Measurements from ENCODE around the gene FAAP20. TPM values are rescaled to one million over a fixed set of nuclear protein-coding genes. Genes with fewer than 3 reads are reported as not detected.

FAAP20 gene
- total RNA-seq, 1 experiment from 2014 or later: 119 TPM

GRCh38 chr1:2198571-2198970 lies 4.0 kb upstream of the FAAP20 start:
- no peak overlapping the region for H3K4me2 ChIP-seq (ENCODE audit: insufficient read depth, insufficient read length, low read length)
- no peak overlapping the region for H4K5ac ChIP-seq (ENCODE audit: insufficient read length, low read depth, low read length)
- Mint-ChIP-seq H3K4me3 (no peak overlapping the region), H3K27ac (no peak overlapping the region), H3K4me1 (peaks cover 6 to 15% of the 10 kb centered on the region in 2 experiments), H3K9me3 (no peaks in the 10 kb centered on the region), H3K27me3 (ENCODE audit: low read depth) (no peaks in the 10 kb centered on the region; the same call in 1 of the 2 replicates), H3K36me3 (ENCODE audit: insufficient read depth in 1 of 3, low read depth in 3 of 3) (no peaks in the 10 kb centered on the region)
- no peak overlapping the region for H3K18ac ChIP-seq (ENCODE audit: insufficient read length, low read depth, low read length)
- no peak overlapping the region for H2BK15ac ChIP-seq (ENCODE audit: low read depth, low read length)
- no peaks in the 10 kb centered on the region for H3K27me3 ChIP-seq (ENCODE audit: insufficient read depth, low read length)
- no peaks in the 10 kb centered on the region for H3K4me1 ChIP-seq (ENCODE audit: insufficient read depth, low read length)
- no peak overlapping the region for H4K91ac ChIP-seq (ENCODE audit: insufficient read length, low read depth, low read length)
- H4K8ac ChIP-seq (replicated peaks; ENCODE audit: insufficient read length, low read depth, low read length): no peak overlapping the region
- H3K79me2 ChIP-seq (ENCODE audit: insufficient read depth, low read length): no peaks in the 10 kb centered on the region
- no peak overlapping the region for H2BK20ac ChIP-seq (ENCODE audit: low read depth, low read length, poor library complexity, severe bottlenecking)
- H3K23ac ChIP-seq (ENCODE audit: insufficient read length, low read depth, low read length): no peak overlapping the region
- no peak overlapping the region for H3T11ph ChIP-seq (ENCODE audit: low read length)
- H4K20me1 ChIP-seq (ENCODE audit: control insufficient read depth, insufficient read depth, insufficient read length): no peaks in the 10 kb centered on the region
- H3K9me3 ChIP-seq (ENCODE audit: control insufficient read depth, low read depth, low read length): no peaks in the 10 kb centered on the region
- no peak overlapping the region for H2AK5ac ChIP-seq (ENCODE audit: insufficient read length, low read length)
- DNase-seq: no peak
- H2BK5ac ChIP-seq (ENCODE audit: insufficient read length, low read length): no peak overlapping the region
- H3K9ac ChIP-seq (ENCODE audit: extremely low read depth, insufficient read length, low read length): no peak overlapping the region
- no peak for TF ChIP-seq CTCF (conservative IDR thresholded peaks at IDR 0.05)
- H3K14ac ChIP-seq (ENCODE audit: insufficient read depth, low read length): no peak overlapping the region
- no peak overlapping the region for H2BK120ac ChIP-seq (ENCODE audit: low read depth, low read length, poor library complexity, severe bottlenecking)
- H3K56ac ChIP-seq (ENCODE audit: insufficient read length, low read depth, low read length): no peak overlapping the region
- no peak overlapping the region for H2AFZ ChIP-seq (ENCODE audit: low read length)
- no peak overlapping the region for H3K27ac ChIP-seq (ENCODE audit: insufficient read length, low read depth, low read length)
- peaks cover 5% of the 10 kb centered on the region for H3K23me2 ChIP-seq (ENCODE audit: insufficient read length, low read depth, low read length, poor library complexity, severe bottlenecking)
- WGBS (ENCODE audit: extremely low coverage, insufficient read length, low lambda C conversion rate): no CpG with 5 or more reads among the region's 11 CpGs
- no peaks in the 10 kb centered on the region for H3K79me1 ChIP-seq (ENCODE audit: insufficient read depth, low read depth, low read length, poor library complexity, severe bottlenecking)
- H3K4ac ChIP-seq (ENCODE audit: low read depth, low read length): no peak overlapping the region
- no peak overlapping the region for H2BK12ac ChIP-seq (ENCODE audit: insufficient read length, low read depth, low read length)

All from H9 (cell line).